HG02798 (cell line): ENCODE data around the gene SYT4.

ENCODE experiments used
- ATAC-seq: cut with Tn5 transposase; IDR thresholded peaks from one replicate; pipeline ENCODE4 v1.9.1; 2021; ENCODE audit warnings: mild to moderate bottlenecking; ENCODE audit not compliant: unreplicated experiment, poor library complexity

SYT4 gene

GRCh38 chr18:43222501-43222900 lies 54.8 kb downstream of the SYT4 start:
- no peak for ATAC-seq

- ATAC-seq = no peak
These were observed 56.6 kb downstream of the SYT4 start for GRCh38 chr18:43220691-43221090.
